ENCODE results near the gene OAT. TPM values are rescaled to one million over a fixed set of nuclear protein-coding genes. Genes with fewer than 3 reads are reported as not detected.

OAT gene
- total and polyA plus RNA-seq, 12 donors, result 15.1 to 46.9 (median 31.5) TPM

- no peak overlapping the region for H3K4me3 ChIP-seq
- DNase-seq (no peak), ATAC-seq (no peak)
- 93 to 96% methylated on average over 11 of the region's 11 CpGs for WGBS, 2 donors
- H3K4me1 ChIP-seq, result peaks cover 0 to 12% (median 6%) of the 10 kb centered on the region in 9 donors
- peaks cover 0 to 5% (median 0%) of the 10 kb centered on the region in 7 donors for H3K27me3 ChIP-seq
- no peak overlapping the region for H3K27ac ChIP-seq
- TF ChIP-seq, protein P1, sequence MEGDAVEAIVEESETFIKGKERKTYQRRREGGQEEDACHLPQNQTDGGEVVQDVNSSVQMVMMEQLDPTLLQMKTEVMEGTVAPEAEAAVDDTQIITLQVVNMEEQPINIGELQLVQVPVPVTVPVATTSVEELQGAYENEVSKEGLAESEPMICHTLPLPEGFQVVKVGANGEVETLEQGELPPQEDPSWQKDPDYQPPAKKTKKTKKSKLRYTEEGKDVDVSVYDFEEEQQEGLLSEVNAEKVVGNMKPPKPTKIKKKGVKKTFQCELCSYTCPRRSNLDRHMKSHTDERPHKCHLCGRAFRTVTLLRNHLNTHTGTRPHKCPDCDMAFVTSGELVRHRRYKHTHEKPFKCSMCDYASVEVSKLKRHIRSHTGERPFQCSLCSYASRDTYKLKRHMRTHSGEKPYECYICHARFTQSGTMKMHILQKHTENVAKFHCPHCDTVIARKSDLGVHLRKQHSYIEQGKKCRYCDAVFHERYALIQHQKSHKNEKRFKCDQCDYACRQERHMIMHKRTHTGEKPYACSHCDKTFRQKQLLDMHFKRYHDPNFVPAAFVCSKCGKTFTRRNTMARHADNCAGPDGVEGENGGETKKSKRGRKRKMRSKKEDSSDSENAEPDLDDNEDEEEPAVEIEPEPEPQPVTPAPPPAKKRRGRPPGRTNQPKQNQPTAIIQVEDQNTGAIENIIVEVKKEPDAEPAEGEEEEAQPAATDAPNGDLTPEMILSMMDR (IDR thresholded peaks at IDR 0.05), result no peak
- no peaks in the 10 kb centered on the region for H3K9me3 ChIP-seq
- intact Hi-C loops (cut with DNase I), result no loop called here
- H3K36me3 ChIP-seq, result peaks cover 0 to 24% (median 8%) of the 10 kb centered on the region in 9 donors
These were observed 25.9 kb downstream of the OAT start for GRCh38 chr10:124392626-124393342.

GRCh38 chr10:124390471-124391187 lies 28.1 kb downstream of the OAT start:
- WGBS, 2 donors, result 74 to 92% methylated on average over 3 of the region's 3 CpGs
- Histone ChIP-seq H3K27ac (no peak overlapping the region), H3K27me3 (peaks cover 0 to 5% (median 0%) of the 10 kb centered on the region in 7 donors), H3K9me3 (no peaks in the 10 kb centered on the region), H3K4me3 (no peak overlapping the region), H3K4me1 (peaks cover 0 to 12% (median 6%) of the 10 kb centered on the region in 9 donors), H3K36me3 (peaks cover 0 to 2% (median 0%) of the 10 kb centered on the region in 9 donors)
- TF ChIP-seq, protein P1 (IDR thresholded peaks at IDR 0.05), result no peak
- ATAC-seq, result no peak
- intact Hi-C loops (cut with DNase I), result loop anchor here in 1 of 10 donors (2.0 kb wide), 1 partner anchor 396 kb away; no protein-coding TSS in a partner anchor
- DNase-seq, result no peak

GRCh38 chr10:124389613-124390361 lies 28.9 kb downstream of the OAT start:
- 72 to 78% methylated on average over 26 of the region's 26 CpGs for WGBS, 2 donors
- H3K9me3 ChIP-seq, result no peaks in the 10 kb centered on the region
- no peak for DNase-seq
- peak overlapping the region in 6 of 10 donors; percentile 60 to 72 (median 65) for H3K4me3 ChIP-seq
- intact Hi-C loops (cut with DNase I), result loop anchor here (1.0 to 10.0 kb wide), 5 partner anchors 392 to 807 kb away; no protein-coding TSS in a partner anchor
- no peak overlapping the region for H3K27ac ChIP-seq
- ATAC-seq, result no peak
- TF ChIP-seq, protein P1 (IDR thresholded peaks at IDR 0.05), result peak in 1 of 9 donors; percentile 45
- H3K27me3 ChIP-seq, result peaks cover 0 to 5% (median 0%) of the 10 kb centered on the region in 7 donors
- H3K36me3 ChIP-seq, result no peaks in the 10 kb centered on the region
- peaks cover 0 to 12% (median 6%) of the 10 kb centered on the region in 9 donors for H3K4me1 ChIP-seq

Measured in heart right ventricle (tissue), 16 donors.